HG03095 (cell line): ENCODE data around the gene SSBP4.

ENCODE experiments used
- ATAC-seq: cut with Tn5 transposase; IDR thresholded peaks from one replicate; pipeline ENCODE4 v1.9.1; 2021; ENCODE audit warnings: moderate library complexity; ENCODE audit not compliant: unreplicated experiment

Gene SSBP4

GRCh38 chr19:18441804-18442788 lies 22.9 kb downstream of the SSBP4 start:
- no peak for ATAC-seq

- no peak for ATAC-seq
Measured at GRCh38 chr19:18442941-18443340, 23.7 kb downstream of the SSBP4 start.

- no peak for ATAC-seq
Measured at GRCh38 chr19:18443406-18443805, 24.2 kb downstream of the SSBP4 start.

GRCh38 chr19:18443831-18444230 lies 24.6 kb downstream of the SSBP4 start:
- no peak for ATAC-seq

GRCh38 chr19:18444513-18444912 lies 25.3 kb downstream of the SSBP4 start:
- ATAC-seq, result no peak

GRCh38 chr19:18445262-18445948 lies 26.2 kb downstream of the SSBP4 start:
- ATAC-seq, result no peak

GRCh38 chr19:18446145-18446810 lies 27.1 kb downstream of the SSBP4 start:
- ATAC-seq, result no peak

GRCh38 chr19:18446811-18447359 lies 27.7 kb downstream of the SSBP4 start:
- no peak for ATAC-seq

GRCh38 chr19:18449552-18449951 lies 30.4 kb downstream of the SSBP4 start:
- ATAC-seq, result no peak

- ATAC-seq, result no peak
Measured at GRCh38 chr19:18450021-18450930, 31.1 kb downstream of the SSBP4 start.

- peak; percentile 43 for ATAC-seq
Measured at GRCh38 chr19:18450931-18451836, 32.0 kb downstream of the SSBP4 start.

- no peak for ATAC-seq
Measured at GRCh38 chr19:18452386-18452785, 33.2 kb downstream of the SSBP4 start.

- no peak for ATAC-seq
Measured at GRCh38 chr19:18453269-18454024, 34.2 kb downstream of the SSBP4 start.

- ATAC-seq, result no peak
Measured at GRCh38 chr19:18456279-18456678, 37.1 kb downstream of the SSBP4 start.

GRCh38 chr19:18456974-18457373 lies 37.8 kb downstream of the SSBP4 start:
- ATAC-seq, result no peak

- ATAC-seq, result no peak
Measured at GRCh38 chr19:18457483-18458331, 38.5 kb downstream of the SSBP4 start.

GRCh38 chr19:18460900-18461299 lies 41.7 kb downstream of the SSBP4 start:
- ATAC-seq, result no peak
